ENCODE measurements around the gene C18orf32.

The C18orf32 gene

GRCh38 chr18:49495480-49495879 lies 8.4 kb upstream of the C18orf32 start:
- H3K9ac ChIP-seq (ENCODE audit: low read length), result no peak overlapping the region
- peaks cover 10% of the 10 kb centered on the region for H3K36me3 ChIP-seq (ENCODE audit: control insufficient read depth, low read depth, low read length)
- no peaks in the 10 kb centered on the region for H3K9me3 ChIP-seq (ENCODE audit: control insufficient read depth, low read depth, low read length)
- H3K27ac ChIP-seq (ENCODE audit: low read length), result no peak overlapping the region
- H3K4me3 ChIP-seq (ENCODE audit: low read length), result no peak overlapping the region
- no peaks in the 10 kb centered on the region for H3K27me3 ChIP-seq (ENCODE audit: control insufficient read depth, insufficient read depth, low read length)
- H3K4me1 ChIP-seq (ENCODE audit: control insufficient read depth, low read depth, low read length), result peaks cover 22% of the 10 kb centered on the region

- Histone ChIP-seq H3K27me3 (ENCODE audit: control insufficient read depth, insufficient read depth, low read length) (no peaks in the 10 kb centered on the region), H3K36me3 (ENCODE audit: control insufficient read depth, low read depth, low read length) (peaks cover 14% of the 10 kb centered on the region), H3K27ac (ENCODE audit: low read length) (no peak overlapping the region), H3K4me1 (ENCODE audit: control insufficient read depth, low read depth, low read length) (peaks cover 22% of the 10 kb centered on the region), H3K9me3 (ENCODE audit: control insufficient read depth, low read depth, low read length) (no peaks in the 10 kb centered on the region), H3K9ac (ENCODE audit: low read length) (no peak overlapping the region), H3K4me3 (ENCODE audit: low read length) (no peak overlapping the region)
Observed at GRCh38 chr18:49495076-49495475, 8.0 kb upstream of the C18orf32 start.

- peaks cover 24% of the 10 kb centered on the region for H3K4me1 ChIP-seq (ENCODE audit: control insufficient read depth, low read depth, low read length)
- H3K36me3 ChIP-seq (ENCODE audit: control insufficient read depth, low read depth, low read length), result peaks cover 18% of the 10 kb centered on the region
- H3K9me3 ChIP-seq (ENCODE audit: control insufficient read depth, low read depth, low read length), result no peaks in the 10 kb centered on the region
- H3K4me3 ChIP-seq (ENCODE audit: low read length), result no peak overlapping the region
- no peaks in the 10 kb centered on the region for H3K27me3 ChIP-seq (ENCODE audit: control insufficient read depth, insufficient read depth, low read length)
- no peak overlapping the region for H3K9ac ChIP-seq (ENCODE audit: low read length)
- no peak overlapping the region for H3K27ac ChIP-seq (ENCODE audit: low read length)
Observed at GRCh38 chr18:49494660-49495059, 7.6 kb upstream of the C18orf32 start.

GRCh38 chr18:49492694-49493033 lies 5.6 kb upstream of the C18orf32 start:
- Histone ChIP-seq H3K4me1 (ENCODE audit: control insufficient read depth, low read depth, low read length) (peaks cover 26% of the 10 kb centered on the region), H3K9me3 (ENCODE audit: control insufficient read depth, low read depth, low read length) (no peaks in the 10 kb centered on the region), H3K9ac (ENCODE audit: low read length) (no peak overlapping the region), H3K36me3 (ENCODE audit: control insufficient read depth, low read depth, low read length) (peaks cover 38% of the 10 kb centered on the region), H3K27me3 (ENCODE audit: control insufficient read depth, insufficient read depth, low read length) (no peaks in the 10 kb centered on the region), H3K27ac (ENCODE audit: low read length) (no peak overlapping the region), H3K4me3 (ENCODE audit: low read length) (peak overlapping the region; percentile 93)

GRCh38 chr18:49491857-49492693 lies 5.0 kb upstream of the C18orf32 start, which contains the start of gene RPL17:
TSS of gene RPL17 (minus strand) at chr18:49492465.
- Histone ChIP-seq H3K9ac (ENCODE audit: low read length) (peak within 1 kb of the TSS; percentile 97), H3K27me3 (ENCODE audit: control insufficient read depth, insufficient read depth, low read length) (no peaks in the 10 kb centered on the region), H3K36me3 (ENCODE audit: control insufficient read depth, low read depth, low read length) (peaks cover 40% of the 10 kb centered on the region), H3K4me3 (ENCODE audit: low read length) (peak within 1 kb of the TSS; percentile 93), H3K4me1 (ENCODE audit: control insufficient read depth, low read depth, low read length) (peaks cover 26% of the 10 kb centered on the region), H3K9me3 (ENCODE audit: control insufficient read depth, low read depth, low read length) (no peaks in the 10 kb centered on the region), H3K27ac (ENCODE audit: low read length) (peak within 1 kb of the TSS; percentile 93)

GRCh38 chr18:49491534-49491856 lies 4.5 kb upstream of the C18orf32 start:
- H3K9ac ChIP-seq (ENCODE audit: low read length), result peak overlapping the region; percentile 97
- H3K4me1 ChIP-seq (ENCODE audit: control insufficient read depth, low read depth, low read length), result peaks cover 26% of the 10 kb centered on the region
- no peaks in the 10 kb centered on the region for H3K27me3 ChIP-seq (ENCODE audit: control insufficient read depth, insufficient read depth, low read length)
- peak overlapping the region; percentile 93 for H3K4me3 ChIP-seq (ENCODE audit: low read length)
- peak overlapping the region; percentile 93 for H3K27ac ChIP-seq (ENCODE audit: low read length)
- peaks cover 40% of the 10 kb centered on the region for H3K36me3 ChIP-seq (ENCODE audit: control insufficient read depth, low read depth, low read length)
- H3K9me3 ChIP-seq (ENCODE audit: control insufficient read depth, low read depth, low read length), result no peaks in the 10 kb centered on the region

- Histone ChIP-seq H3K9ac (ENCODE audit: low read length) (peak overlapping the region; percentile 97), H3K27ac (ENCODE audit: low read length) (no peak overlapping the region), H3K9me3 (ENCODE audit: control insufficient read depth, low read depth, low read length) (no peaks in the 10 kb centered on the region), H3K36me3 (ENCODE audit: control insufficient read depth, low read depth, low read length) (peaks cover 40% of the 10 kb centered on the region), H3K4me3 (ENCODE audit: low read length) (peak overlapping the region; percentile 93), H3K27me3 (ENCODE audit: control insufficient read depth, insufficient read depth, low read length) (no peaks in the 10 kb centered on the region), H3K4me1 (ENCODE audit: control insufficient read depth, low read depth, low read length) (peaks cover 30% of the 10 kb centered on the region)
Observed at GRCh38 chr18:49490246-49490762, 3.3 kb upstream of the C18orf32 start.

- H3K9ac ChIP-seq (ENCODE audit: low read length), result peak overlapping the region; percentile 81
- peaks cover 48% of the 10 kb centered on the region for H3K36me3 ChIP-seq (ENCODE audit: control insufficient read depth, low read depth, low read length)
- H3K9me3 ChIP-seq (ENCODE audit: control insufficient read depth, low read depth, low read length), result no peaks in the 10 kb centered on the region
- H3K4me3 ChIP-seq (ENCODE audit: low read length), result peak overlapping the region; percentile 96
- no peak overlapping the region for H3K27ac ChIP-seq (ENCODE audit: low read length)
- peaks cover 22% of the 10 kb centered on the region for H3K4me1 ChIP-seq (ENCODE audit: control insufficient read depth, low read depth, low read length)
- no peaks in the 10 kb centered on the region for H3K27me3 ChIP-seq (ENCODE audit: control insufficient read depth, insufficient read depth, low read length)
Observed at GRCh38 chr18:49487711-49488310, 777 bp upstream of the C18orf32 start.

- peaks cover 59% of the 10 kb centered on the region for H3K36me3 ChIP-seq (ENCODE audit: control insufficient read depth, low read depth, low read length)
- H3K9me3 ChIP-seq (ENCODE audit: control insufficient read depth, low read depth, low read length), result no peaks in the 10 kb centered on the region
- H3K4me3 ChIP-seq (ENCODE audit: low read length), result peak overlapping the region; percentile 96
- H3K9ac ChIP-seq (ENCODE audit: low read length), result peak overlapping the region; percentile 81
- peak overlapping the region; percentile 30 for H3K27ac ChIP-seq (ENCODE audit: low read length)
- H3K27me3 ChIP-seq (ENCODE audit: control insufficient read depth, insufficient read depth, low read length), result no peaks in the 10 kb centered on the region
- peaks cover 19% of the 10 kb centered on the region for H3K4me1 ChIP-seq (ENCODE audit: control insufficient read depth, low read depth, low read length)
Observed at GRCh38 chr18:49486606-49486952, 455 bp downstream of the C18orf32 start.

GRCh38 chr18:49486134-49486533 lies 900 bp downstream of the C18orf32 start:
- no peaks in the 10 kb centered on the region for H3K9me3 ChIP-seq (ENCODE audit: control insufficient read depth, low read depth, low read length)
- H3K4me3 ChIP-seq (ENCODE audit: low read length), result peak overlapping the region; percentile 96
- peak overlapping the region; percentile 81 for H3K9ac ChIP-seq (ENCODE audit: low read length)
- H3K27me3 ChIP-seq (ENCODE audit: control insufficient read depth, insufficient read depth, low read length), result no peaks in the 10 kb centered on the region
- H3K36me3 ChIP-seq (ENCODE audit: control insufficient read depth, low read depth, low read length), result peaks cover 56% of the 10 kb centered on the region
- H3K27ac ChIP-seq (ENCODE audit: low read length), result peak overlapping the region; percentile 30
- peaks cover 19% of the 10 kb centered on the region for H3K4me1 ChIP-seq (ENCODE audit: control insufficient read depth, low read depth, low read length)

GRCh38 chr18:49483198-49483597 lies 3.8 kb downstream of the C18orf32 start:
- Histone ChIP-seq H3K9me3 (ENCODE audit: control insufficient read depth, low read depth, low read length) (no peaks in the 10 kb centered on the region), H3K27ac (ENCODE audit: low read length) (no peak overlapping the region), H3K27me3 (ENCODE audit: control insufficient read depth, insufficient read depth, low read length) (no peaks in the 10 kb centered on the region), H3K9ac (ENCODE audit: low read length) (no peak overlapping the region), H3K4me3 (ENCODE audit: low read length) (no peak overlapping the region), H3K4me1 (ENCODE audit: control insufficient read depth, low read depth, low read length) (peaks cover 6% of the 10 kb centered on the region), H3K36me3 (ENCODE audit: control insufficient read depth, low read depth, low read length) (peaks cover 32% of the 10 kb centered on the region)

GRCh38 chr18:49481907-49482306 lies 5.1 kb downstream of the C18orf32 start:
- Histone ChIP-seq H3K9me3 (ENCODE audit: control insufficient read depth, low read depth, low read length) (no peaks in the 10 kb centered on the region), H3K27me3 (ENCODE audit: control insufficient read depth, insufficient read depth, low read length) (no peaks in the 10 kb centered on the region), H3K36me3 (ENCODE audit: control insufficient read depth, low read depth, low read length) (peaks cover 25% of the 10 kb centered on the region), H3K27ac (ENCODE audit: low read length) (no peak overlapping the region), H3K4me1 (ENCODE audit: control insufficient read depth, low read depth, low read length) (peaks cover 6% of the 10 kb centered on the region), H3K4me3 (ENCODE audit: low read length) (no peak overlapping the region), H3K9ac (ENCODE audit: low read length) (no peak overlapping the region)

All from iPS-18a (cell line).